Fibroblast of lung (primary cell): ENCODE data around the gene CDC6.

Experiments used
- CTCF ChIP-seq, 2 donors: IDR thresholded peaks in 1 of 2; conservative IDR thresholded peaks in 1 of 2; 1 replicate in 1 of 2; 2 replicates in 1 of 2; pipeline ENCODE4 v1.5.1; 2011 to 2012; ENCODE audit warnings: low read length in 2 of 2, control low read depth in 1 of 2, inconsistent platforms in 1 of 2, low read depth in 1 of 2, mild to moderate bottlenecking in 1 of 2
- EZH2 ChIP-seq: IDR thresholded peaks from 2 replicates; pipeline ENCODE4 v1.5.1; 2012; ENCODE audit warnings: low read length, control low read depth, mild to moderate bottlenecking; ENCODE audit errors: missing control alignments

GRCh38 chr17:40328386-40328766 lies 40.7 kb downstream of the CDC6 start:
- TF ChIP-seq EZH2 (no peak), CTCF (conservative IDR thresholded peaks at IDR 0.05 in 1 of 2, IDR thresholded peaks at IDR 0.05 in 1 of 2; ENCODE audit: low read depth in 1 of 2, low read length in 2 of 2) (no peak)
